ENCODE data around the gene THRA.
A peak's percentile ranks its signal among the peaks of the same experiment; 100 is the strongest.

THRA gene

DNA sequence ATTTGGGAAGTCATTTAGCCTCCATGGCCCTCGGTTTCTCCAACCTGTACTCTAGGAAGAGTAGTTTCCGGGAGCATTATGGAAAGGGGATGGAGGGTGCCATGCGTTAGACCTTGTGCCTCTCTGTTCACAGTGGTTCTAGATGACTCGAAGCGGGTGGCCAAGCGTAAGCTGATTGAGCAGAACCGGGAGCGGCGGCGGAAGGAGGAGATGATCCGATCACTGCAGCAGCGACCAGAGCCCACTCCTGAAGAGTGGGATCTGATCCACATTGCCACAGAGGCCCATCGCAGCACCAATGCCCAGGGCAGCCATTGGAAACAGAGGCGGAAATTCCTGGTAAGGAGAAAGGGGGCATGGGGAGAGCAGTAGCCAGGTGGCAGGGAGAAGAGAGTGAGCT lies 21.7 kb downstream of the THRA start:
- no peak for DNase-seq (ENCODE audit: low read depth in 3 of 3)

DNA sequence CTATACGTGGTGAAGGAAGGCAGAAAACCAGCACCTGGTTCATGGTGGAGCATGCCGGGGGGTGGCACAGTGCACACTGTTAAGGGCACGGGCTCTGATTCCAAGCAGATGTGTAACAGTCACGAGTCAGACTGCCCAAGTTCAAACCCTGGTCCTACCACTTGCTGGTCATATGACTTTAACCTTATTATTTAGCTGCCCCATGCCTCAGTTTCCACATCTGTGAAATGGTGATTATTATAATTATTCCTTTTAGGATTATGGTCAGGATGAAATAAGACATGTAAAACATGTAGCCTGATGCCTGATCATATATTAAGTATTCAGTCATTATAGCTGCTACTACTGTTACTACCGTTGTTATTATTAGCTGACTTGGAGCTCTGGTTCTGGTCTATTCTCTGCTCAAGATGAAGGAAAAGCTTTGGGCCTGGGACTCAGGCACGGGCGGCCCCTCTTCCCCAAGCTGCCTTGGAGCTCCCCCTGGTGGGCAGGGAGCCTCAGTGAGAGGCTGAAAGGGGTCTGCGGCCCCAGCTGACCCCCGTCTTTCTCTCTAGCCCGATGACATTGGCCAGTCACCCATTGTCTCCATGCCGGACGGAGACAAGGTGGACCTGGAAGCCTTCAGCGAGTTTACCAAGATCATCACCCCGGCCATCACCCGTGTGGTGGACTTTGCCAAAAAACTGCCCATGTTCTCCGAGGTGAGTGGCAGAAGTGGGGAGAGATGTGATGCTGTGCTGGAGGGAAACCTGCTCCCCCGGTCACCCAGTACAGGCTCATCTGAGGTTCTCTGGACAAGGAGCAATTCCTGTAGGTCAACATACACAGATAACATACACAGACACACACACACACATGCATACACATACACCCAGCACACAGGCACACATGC lies 23.6 kb downstream of the THRA start:
- DNase-seq (ENCODE audit: low read depth in 3 of 3): peak in 1 of 3 experiments; percentile 54

DNA sequence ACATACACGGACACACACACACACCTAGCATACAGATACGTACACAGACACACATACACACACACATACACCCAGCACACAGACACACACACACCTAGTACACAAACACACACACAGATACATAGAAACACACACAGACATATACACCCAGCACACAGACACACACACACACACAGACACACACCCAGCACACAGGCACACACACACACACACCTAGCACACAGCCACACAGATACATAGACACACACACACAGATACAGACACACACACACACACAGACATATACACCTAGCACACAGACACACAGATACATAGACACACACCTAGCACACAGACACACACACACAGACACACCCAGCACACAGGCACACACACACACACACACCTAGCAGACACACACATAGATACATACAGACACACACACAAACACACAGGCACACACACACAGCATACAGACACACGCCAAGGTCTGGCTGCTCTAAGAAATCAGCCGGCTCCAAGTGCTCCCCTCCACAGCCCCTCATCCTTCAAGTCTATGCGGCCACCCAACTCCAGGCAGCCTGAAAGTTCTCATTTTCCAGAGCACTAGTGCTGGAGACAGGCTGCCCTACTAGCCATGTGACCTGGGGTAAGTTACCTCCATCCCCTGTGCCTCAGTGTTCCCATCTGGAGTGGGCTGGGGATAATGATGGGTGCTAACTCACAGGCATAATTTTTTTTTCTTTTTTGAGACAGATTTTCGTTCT lies 24.5 kb downstream of the THRA start:
- no peak for DNase-seq (ENCODE audit: low read depth in 3 of 3)

DNA sequence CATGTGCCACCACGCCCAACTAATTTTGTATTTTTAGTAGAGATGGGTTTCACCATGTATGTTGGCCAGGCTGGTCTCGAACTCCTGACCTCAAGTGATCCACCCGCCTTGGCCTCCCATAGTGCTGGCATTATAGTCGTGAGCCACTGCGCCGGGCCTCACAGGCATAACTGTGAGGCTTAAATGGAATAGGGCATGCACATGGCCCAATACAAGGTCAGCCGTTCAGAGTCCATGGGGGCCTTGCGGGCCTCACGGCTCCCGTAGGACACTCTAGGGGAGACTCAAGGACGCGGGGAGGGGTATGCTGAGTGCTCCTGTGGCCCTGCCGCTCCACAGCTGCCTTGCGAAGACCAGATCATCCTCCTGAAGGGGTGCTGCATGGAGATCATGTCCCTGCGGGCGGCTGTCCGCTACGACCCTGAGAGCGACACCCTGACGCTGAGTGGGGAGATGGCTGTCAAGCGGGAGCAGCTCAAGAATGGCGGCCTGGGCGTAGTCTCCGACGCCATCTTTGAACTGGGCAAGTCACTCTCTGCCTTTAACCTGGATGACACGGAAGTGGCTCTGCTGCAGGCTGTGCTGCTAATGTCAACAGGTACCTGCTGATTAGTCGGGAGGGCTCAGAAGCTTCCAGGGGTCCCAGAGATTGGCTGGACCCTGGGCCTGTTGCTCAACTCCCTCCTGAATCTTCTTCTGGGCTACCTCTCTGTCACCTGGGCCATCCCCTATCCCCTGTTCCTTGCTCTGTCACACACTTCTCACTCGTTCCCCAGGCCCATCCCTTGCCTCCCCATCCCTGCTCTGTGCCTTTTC lies 25.3 kb downstream of the THRA start:
- DNase-seq (ENCODE audit: low read depth in 3 of 3): no peak

DNA sequence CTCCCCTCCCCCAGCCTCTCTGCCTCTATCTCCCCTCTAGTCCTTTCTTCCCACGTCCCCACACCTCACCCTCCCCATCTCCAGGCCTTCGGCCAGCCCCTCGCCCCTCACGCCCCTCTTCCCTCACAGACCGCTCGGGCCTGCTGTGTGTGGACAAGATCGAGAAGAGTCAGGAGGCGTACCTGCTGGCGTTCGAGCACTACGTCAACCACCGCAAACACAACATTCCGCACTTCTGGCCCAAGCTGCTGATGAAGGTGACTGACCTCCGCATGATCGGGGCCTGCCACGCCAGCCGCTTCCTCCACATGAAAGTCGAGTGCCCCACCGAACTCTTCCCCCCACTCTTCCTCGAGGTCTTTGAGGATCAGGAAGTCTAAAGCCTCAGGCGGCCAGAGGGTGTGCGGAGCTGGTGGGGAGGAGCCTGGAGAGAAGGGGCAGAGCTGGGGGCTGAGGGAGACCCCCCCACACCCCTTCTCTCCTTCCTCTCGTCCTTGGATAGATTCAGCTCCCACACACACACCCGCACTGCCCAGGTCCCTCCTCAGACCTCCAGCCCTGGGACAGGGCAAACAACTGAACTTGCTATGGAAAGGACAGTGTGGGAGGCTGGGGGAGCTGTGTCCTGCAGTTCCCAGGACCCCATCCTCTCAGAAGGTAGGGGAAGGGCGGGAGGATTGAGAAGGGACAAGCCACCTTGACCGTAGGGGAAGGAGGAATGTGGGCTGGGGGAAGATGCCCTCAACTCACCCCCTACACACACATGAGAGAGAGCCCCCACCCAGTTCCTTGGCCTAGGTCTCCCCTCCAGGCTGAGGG lies 26.5 kb downstream of the THRA start:
- no peak for DNase-seq (ENCODE audit: low read depth in 3 of 3)

DNA sequence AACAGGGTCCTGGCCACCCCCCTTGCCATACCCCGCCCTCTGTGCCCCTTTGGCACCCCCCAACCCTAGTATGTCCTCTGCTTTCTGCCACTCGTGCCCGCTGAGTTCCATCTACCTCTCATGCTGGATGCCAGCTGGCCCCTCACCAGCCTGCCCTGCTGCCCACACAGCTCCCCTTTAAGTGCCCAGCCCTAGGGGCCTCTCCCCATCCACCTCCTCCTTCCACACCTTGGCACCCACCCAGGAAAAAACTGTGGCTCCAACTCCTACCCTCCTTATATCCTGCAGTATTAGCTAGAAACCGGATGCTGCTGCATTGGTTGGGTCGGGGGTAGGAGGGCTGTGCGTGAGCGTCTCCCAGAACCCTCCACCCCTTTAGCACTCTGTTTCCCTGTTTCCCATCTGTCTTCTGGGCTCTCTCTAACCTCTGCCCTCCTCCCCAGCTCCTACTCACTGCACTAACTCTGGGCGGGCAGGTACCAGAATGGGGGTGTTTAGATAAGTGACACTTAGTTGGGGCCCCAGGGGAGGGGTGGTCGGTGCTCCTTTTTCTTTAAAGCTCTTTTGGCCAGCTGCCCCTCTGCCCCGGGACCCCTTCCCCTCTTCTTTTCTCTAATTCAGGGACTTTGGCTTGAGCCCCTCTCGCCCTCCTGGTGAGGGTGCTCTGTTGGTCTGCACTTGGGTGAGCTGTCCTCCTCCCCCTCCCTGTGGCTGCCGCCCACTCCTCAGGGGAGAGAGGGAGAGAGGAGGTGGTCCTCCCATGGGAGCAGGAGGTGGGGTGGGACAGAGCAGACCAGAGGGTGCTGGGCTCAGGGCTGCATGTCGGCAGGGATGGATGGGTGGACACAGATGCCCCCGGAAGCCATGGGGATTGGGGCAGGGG lies 27.7 kb downstream of the THRA start:
- DNase-seq (ENCODE audit: low read depth in 3 of 3): no peak

DNA sequence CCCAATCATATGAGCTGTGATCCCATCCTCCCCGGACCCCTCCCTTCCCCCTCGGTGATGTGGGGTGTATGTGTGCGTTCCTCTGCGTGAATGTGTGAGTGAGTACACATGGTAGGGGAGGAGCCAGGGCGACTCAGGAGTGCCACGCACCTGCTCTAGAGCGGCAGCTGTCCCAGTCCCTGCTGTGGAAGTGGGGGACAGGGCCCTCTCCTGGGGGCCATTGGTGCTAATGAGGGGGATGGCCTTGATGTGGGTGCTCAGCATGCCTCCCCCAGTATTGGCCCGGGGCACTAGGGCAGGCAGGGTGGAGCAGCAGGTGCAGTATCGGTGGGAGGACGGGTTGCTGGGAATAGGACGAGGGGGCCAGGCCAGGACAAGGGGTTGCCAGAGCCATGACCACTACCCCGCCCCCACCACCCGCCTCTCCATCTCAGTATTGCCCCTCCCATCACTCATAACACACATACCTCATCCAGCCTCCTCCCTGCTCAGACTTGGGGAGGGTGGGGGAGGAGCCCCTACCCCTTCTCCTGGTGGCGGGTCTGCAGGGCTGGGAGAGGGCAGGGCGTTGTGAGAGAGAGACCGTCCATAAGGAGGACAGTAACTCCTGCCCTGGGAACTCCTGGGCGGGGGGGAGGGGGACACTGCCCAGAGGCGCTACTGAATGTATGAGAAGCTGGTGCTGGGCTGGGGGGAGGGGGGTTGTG lies 29.1 kb downstream of the THRA start:
- no peak for DNase-seq (ENCODE audit: low read depth in 3 of 3)

DNA sequence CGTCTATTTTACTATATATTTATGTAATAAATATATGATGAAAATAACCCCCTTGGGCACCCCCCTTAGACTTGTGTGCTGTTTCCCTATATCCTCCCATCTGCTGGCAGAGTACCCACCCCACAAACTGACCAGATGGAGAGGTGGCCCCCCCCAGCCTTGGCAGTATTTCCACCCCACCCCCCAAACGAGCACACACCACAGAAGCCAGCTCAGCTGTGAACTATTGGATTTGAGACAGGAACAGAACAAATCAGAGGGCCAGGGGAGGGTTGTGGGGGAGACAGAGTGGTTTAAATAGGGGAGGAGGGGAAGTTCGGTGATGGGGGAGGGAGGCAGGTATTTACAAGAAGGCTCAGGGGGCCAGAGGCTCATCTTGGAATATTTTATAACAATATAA lies 29.8 kb downstream of the THRA start:
- DNase-seq (ENCODE audit: low read depth in 3 of 3): no peak

DNA sequence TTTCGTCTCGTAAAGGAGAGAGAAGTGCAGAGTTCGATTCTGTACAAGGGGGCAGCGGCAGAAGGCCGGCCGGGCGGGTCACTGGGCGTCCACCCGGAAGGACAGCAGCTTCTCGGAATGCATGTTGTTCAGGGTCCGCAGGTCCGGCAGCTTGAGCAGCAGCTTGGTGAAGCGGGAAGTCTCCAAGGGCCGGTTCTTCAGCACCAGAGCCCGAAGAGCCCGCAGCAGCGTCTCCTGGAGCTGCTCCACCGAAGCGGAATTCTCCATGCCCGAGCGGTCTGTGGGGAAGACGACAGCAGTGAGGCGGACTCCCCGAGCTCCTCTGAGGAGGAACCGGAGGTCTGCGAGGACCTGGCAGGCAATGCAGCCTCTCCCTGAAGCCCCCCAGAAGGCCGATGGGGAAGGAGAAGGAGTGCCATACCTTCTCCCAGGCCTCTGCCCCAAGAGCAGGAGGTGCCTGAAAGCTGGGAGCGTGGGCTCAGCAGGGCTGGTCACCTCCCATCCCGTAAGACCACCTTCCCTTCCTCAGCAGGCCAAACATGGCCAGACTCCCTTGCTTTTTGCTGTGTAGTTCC lies 30.3 kb downstream of the THRA start:
- no peak for DNase-seq (ENCODE audit: low read depth in 3 of 3)

DNA sequence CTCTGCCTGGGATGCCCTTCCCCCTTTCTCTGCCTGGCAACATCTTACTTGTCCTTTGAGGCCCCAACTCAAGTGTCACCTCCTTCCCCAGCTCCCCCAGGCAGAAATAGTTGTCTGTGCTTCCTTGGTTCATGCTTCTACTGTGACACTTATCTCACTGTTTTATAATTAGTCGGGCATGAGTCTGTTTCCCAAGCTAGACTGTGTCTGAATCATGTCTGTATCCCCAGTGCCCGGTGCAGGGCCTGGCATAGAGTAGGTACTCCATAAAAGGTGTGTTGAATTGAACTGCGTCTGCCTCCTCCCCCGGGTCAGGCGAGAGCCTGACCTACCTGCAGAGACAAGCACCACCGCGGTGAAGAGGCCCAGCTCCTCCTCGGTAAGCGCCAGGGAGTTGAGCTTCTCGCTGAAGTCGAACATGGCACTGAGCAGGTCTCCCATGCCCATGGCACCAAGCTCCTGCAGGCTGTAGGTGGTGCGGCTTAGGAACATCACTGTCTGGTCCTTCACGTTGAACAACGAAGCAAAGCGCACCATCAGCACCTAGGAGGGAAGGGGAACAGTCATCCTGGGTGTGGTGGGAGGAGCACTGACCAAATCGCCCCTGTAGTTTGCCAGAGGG lies 30.9 kb downstream of the THRA start:
- DNase-seq (ENCODE audit: low read depth in 3 of 3): no peak

DNA sequence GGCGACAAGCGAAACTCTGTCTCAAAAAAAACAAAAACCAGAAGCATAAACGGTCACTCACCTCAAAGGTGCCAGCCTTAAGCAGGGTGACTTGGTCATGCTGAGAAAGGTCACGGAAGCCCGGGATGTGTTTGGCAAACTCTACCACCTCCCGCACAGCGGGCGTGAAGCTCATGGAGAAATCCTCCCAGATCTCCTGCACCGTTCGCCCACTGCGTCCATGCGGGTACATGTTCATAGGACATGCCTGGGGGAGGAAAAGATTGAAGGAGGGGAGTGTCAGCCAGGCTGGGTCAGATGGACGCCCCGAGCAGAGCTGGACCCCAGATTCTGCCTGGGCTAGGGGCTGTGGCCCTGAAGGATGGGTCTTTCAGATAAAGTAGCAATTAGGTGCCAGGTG lies 32.1 kb downstream of the THRA start:
- DNase-seq (ENCODE audit: low read depth in 3 of 3): no peak

DNA sequence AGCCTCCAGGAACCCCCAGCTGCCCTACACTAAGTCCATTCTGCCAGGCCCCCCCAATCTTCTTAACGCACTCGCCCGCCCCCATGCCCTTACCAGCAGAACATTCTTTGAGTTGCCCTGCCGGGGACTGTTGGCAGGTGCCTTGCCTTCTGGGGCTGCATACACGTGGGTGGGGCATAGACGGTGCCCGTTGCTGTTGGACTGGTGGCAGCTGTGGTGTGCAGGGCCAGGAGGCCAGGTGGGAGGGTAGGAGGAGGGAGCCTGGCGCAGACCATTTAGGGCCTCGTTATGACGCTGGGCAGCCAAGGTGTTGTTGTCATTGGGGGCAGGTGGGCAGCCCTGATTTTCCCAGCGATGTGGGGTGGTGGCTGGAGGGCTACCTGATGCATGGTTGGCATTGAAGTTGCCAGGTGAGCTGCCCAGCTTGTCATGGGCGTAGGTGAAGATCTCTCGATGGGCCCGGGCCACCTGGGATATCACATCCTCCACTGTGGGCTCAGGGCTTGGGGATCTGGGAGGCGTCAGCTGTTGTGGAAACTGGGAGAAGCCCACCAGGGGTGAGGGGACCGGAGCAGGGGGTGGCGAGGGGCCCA lies 32.7 kb downstream of the THRA start:
- no peak for DNase-seq (ENCODE audit: low read depth in 3 of 3)

DNA sequence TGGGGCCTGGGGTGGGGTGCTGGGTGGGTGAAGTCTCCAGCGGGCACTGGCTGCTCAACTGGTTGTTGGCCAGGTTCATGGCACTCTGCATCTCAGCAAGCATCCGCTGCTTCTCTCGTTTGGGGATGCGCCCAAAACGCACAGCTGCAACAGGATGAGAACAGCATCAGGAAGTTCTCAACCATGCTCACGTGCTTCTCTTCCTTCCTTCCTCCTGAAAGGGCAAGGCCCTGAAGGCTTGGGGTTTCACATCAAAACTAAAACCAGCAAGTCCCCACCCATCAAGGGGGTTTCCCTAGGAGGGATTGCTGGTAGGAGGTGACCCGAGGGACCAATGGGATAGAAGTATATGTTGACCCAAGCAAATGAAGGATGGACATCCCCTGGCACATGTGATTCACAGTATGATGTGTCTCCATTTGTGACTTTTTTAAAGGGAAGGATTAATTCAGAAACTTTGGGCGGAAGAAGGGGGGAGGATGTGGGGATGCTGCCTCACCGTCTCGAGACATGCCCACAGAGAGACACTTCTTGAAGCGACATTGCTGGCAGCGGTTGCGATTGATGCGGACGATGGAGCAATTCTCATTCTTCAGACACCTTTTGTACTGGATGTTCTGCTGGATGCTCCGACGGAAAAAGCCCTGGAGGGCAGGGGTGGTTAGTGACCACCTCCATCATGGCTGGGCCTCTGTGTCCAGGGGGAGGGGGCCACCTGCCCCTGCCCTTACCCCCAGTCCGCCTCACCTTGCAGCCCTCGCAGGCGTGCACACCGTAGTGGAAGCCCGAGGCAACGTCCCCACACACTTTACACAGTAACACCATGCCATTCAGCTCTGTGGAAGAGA lies 33.4 kb downstream of the THRA start:
- peak in 2 of 3 experiments; percentile 57 to 61 for DNase-seq (ENCODE audit: low read depth in 3 of 3)

DNA sequence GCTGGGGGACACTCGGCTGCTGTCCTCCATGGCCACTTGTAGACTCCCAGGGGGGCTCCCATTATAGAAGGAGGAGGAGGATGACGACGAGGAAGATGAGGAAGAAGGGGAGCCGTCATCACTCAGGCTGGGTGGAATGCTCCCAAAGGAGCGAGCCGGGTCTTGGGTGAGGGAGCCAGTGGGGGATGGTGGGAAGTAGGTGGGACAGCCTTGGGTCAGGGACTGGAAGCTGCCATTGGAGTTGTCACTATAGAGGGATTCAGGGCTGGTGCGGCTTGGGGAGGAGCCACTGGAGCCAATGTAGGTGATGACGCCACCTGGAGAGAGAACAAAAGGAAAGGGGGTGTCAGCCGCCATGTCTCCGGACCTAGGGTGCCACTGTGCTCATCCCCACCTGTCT lies 34.3 kb downstream of the THRA start:
- no peak for DNase-seq (ENCODE audit: low read depth in 3 of 3)

DNA sequence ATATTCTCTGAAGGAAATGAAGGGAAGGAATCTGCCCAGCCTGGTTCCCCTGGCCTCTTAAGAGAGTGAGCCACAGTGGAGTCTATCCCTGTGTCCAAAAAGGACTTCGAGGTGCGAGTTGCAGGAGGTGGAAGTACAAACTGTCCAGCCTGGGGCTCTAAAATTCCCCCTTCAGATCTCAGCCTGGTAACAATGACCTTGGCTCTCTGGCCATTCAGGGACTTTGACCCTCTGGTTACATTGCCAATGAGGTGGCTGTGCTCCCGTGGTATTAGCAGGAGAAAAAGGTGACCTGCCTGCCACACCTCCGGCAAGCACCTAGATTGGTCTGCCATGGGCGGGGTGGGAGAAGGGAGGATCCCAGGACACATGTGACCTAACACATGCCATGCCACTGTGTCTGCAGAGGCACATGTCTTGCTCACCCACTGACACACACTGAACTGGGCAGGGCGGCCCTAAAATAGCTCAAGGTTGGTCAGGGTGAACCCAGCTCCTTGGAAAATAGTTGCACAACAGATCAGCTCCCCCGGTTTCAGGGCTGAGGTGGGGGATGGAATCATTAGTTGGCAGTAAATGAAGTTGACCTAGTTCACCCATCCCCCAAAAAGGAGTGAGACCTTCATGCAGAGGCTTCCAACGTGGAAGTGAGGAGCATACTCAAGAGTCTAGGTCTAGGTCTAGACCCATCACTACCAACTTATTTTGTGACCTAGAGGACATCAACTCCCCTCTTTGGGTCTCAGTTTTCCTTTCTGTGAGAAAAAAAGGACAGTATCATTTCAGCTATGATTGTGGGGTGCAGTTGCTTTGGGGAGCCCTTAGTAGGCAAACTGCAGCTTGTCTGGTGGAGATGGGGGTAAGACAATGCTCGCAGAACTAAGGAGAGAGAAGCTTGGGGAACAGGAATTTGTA lies 35.4 kb downstream of the THRA start:
- no peak for DNase-seq (ENCODE audit: low read depth in 3 of 3)

DNA sequence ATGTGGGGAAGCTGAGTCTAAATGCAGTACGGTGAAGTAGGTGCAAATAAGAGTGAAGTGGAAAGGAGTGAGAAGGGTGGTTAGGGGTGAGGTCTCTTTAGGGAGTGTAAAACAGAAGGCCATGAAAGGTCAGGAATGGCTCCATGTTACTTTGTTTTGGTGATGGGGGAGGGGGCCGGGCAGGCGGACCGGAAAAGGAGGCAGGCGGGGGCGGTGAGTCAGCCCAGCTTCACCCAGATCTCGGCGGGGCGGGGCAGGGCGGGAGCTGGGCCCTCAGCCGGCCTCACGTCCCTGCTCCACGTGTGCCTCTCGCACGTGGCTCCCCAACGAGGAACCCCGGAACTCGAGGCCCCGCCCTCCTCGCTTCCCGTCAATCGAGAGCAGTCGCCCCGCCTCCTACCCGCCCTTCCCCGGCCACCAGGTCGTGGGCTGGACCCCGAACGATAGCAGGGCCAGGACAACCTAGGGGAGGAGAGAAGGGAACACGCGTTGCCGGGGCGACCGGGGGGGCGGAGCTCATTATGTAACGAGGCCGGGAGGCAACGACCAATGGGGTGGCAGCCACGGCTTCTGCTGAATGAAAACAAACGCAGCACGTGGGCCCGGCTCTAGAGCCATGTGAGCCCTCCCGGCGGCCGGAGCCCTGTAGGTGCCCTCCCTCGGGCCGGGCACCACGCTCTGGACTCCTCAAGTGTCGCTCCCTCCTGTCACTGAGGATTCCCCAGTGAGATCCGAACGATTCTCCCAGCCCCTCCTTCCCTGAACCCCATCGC lies 36.3 kb downstream of the THRA start:
- DNase-seq (ENCODE audit: low read depth in 3 of 3): peak; percentile 98 to 99 (median 99)

Data from stimulated activated CD4-positive, alpha-beta T cell treated with anti-CD3 and anti-CD28 coated beads, TNF-alpha, amount 100 ng/mL, for 4 hours (primary cell).